HCT116 (cell line): ENCODE measurements around the gene HIPK3. TPM values are rescaled to one million over a fixed set of nuclear protein-coding genes. Genes with fewer than 3 reads are reported as not detected.

Experiments used
- ATAC-seq: fragments of 200-7000 bp; cut with Tn5 transposase; 2 replicates; pipeline ENCODE4 v1.9.1; 2020; ENCODE audit warnings: mild to moderate bottlenecking, moderate library complexity
- BruUV-seq: library from RNA; stranded (reverse); fragments of 400-500 nt; replicated peaks from 2 replicates; lab custom pipeline; 2021; lab: Mats Ljungman, UMichigan
- CTCF ChIA-PET: fragments of 300-600 bp; sonication (Branson Sonifier 250); formaldehyde crosslinking; loops from one replicate; lab custom pipeline; 2021; ENCODE audit warnings: antibody characterized with exemption; lab: Charles Lee
- POLR2A ChIA-PET: fragments of 300-600, 350-600 bp; sonication (Branson Sonifier 250); formaldehyde crosslinking; loops from one replicate; lab custom pipeline; 2021; ENCODE audit warnings: antibody characterized with exemption; lab: Charles Lee
- RAD21 ChIA-PET, 2 experiments: fragments of 300-600 bp; sonication (Branson Sonifier 250); formaldehyde crosslinking; loops; one replicate each; lab custom pipeline; 2023; ENCODE audit warnings: low total read pairs in 2 of 2; ENCODE audit not compliant: uncharacterized antibody in 2 of 2, unreplicated experiment in 2 of 2, low non-redundant PET in 1 of 2; lab: Charles Lee
- DNase-seq: peaks from one replicate; pipeline ENCODE4 v3.0.0-alpha.2; 2010; ENCODE audit warnings: low read depth, low spot score
- H2AFZ ChIP-seq: fragments of 200-600 bp; shearing (Covaris generic), sonication (generic); 2 replicates; pipeline ENCODE4 v1.6.1; 2017; ENCODE audit warnings: low read depth, mixed run types, mixed read lengths, antibody characterized with exemption, low read length; ENCODE audit not compliant: poor library complexity, severe bottlenecking
- H3K27ac ChIP-seq: 2 replicates; pipeline ENCODE4 v1.5.1; 2012; ENCODE audit warnings: low read depth, low read length
- H3K27me3 ChIP-seq: fragments of 200-600 bp; sonication (generic); 2 replicates; pipeline ENCODE4 v1.6.1; 2016; ENCODE audit warnings: mixed run types, low read length, mixed read lengths; ENCODE audit not compliant: insufficient read depth
- H3K36me3 ChIP-seq, 2 experiments: fragments of 200-500 bp in 1 of 2; fragments of 200-600 bp in 1 of 2; sonication (Bioruptor generic) in 1 of 2; sonication (generic) in 1 of 2; 2 replicates each; pipeline versions ENCODE4 v1.5.1 to v1.6.1; 2014 to 2016; ENCODE audit warnings: low read length in 2 of 2, inconsistent platforms in 1 of 2, mixed read lengths in 1 of 2, mixed run types in 1 of 2; ENCODE audit not compliant: insufficient read depth in 2 of 2, control insufficient read depth in 1 of 2
- H3K4me1 ChIP-seq, 2 experiments: fragments of 200-600 bp in 1 of 2; sonication (generic) in 1 of 2; 2 replicates each; pipeline versions ENCODE4 v1.5.1 to v1.6.1; 2012 to 2017; ENCODE audit warnings: low read length in 2 of 2, inconsistent platforms in 1 of 2, mild to moderate bottlenecking in 1 of 2, mixed read lengths in 1 of 2, mixed run types in 1 of 2, moderate library complexity in 1 of 2; ENCODE audit not compliant: insufficient read depth in 2 of 2, control insufficient read depth in 1 of 2
- H3K4me2 ChIP-seq: fragments of 200-600 bp; sonication (generic); 2 replicates; pipeline ENCODE4 v1.6.1; 2017; ENCODE audit warnings: mixed run types, low read length, mixed read lengths
- H3K4me3 ChIP-seq, 2 experiments: fragments of 200-600 bp in 1 of 2; sonication (generic) in 1 of 2; replicated peaks in 1 of 2; 2 replicates each; pipeline ENCODE4 v1.5.1; 2011 to 2016; ENCODE audit warnings: low read length in 2 of 2, control low read depth in 1 of 2, low read depth in 1 of 2, mild to moderate bottlenecking in 1 of 2, mixed read lengths in 1 of 2, mixed run types in 1 of 2
- H3K79me2 ChIP-seq: fragments of 200-600 bp; sonication (generic); 2 replicates; pipeline ENCODE4 v1.6.1; 2017; ENCODE audit warnings: mild to moderate bottlenecking, mixed run types, low read length, moderate library complexity, mixed read lengths; ENCODE audit not compliant: insufficient read depth
- H3K9ac ChIP-seq: fragments of 200-600 bp; sonication (generic); 2 replicates; pipeline ENCODE4 v1.6.1; 2016; ENCODE audit warnings: low read length, mixed read lengths
- H3K9me2 ChIP-seq: fragments of 200-600 bp; sonication (generic), shearing (Covaris generic); 2 replicates; pipeline ENCODE4 v1.6.1; 2017; ENCODE audit warnings: mixed run types, mild to moderate bottlenecking, moderate library complexity; ENCODE audit not compliant: insufficient read depth
- H3K9me3 ChIP-seq, 2 experiments: fragments of 200-500 bp in 1 of 2; fragments of 200-600 bp in 1 of 2; sonication (Bioruptor generic) in 1 of 2; sonication (generic) in 1 of 2; 2 replicates each; pipeline ENCODE4 v1.6.1; 2014 to 2017; ENCODE audit warnings: low read length in 2 of 2, mixed read lengths in 2 of 2, inconsistent platforms in 1 of 2, low read depth in 1 of 2, mild to moderate bottlenecking in 1 of 2, mixed run types in 1 of 2, moderate library complexity in 1 of 2; ENCODE audit not compliant: control insufficient read depth in 1 of 2, insufficient read depth in 1 of 2
- H4K20me1 ChIP-seq: fragments of 200-600 bp; sonication (generic), shearing (Covaris generic); 2 replicates; pipeline ENCODE4 v1.6.1; 2017; ENCODE audit warnings: mixed run types, mild to moderate bottlenecking, moderate library complexity; ENCODE audit not compliant: insufficient read depth
- CBX3 ChIP-seq: IDR thresholded peaks from 2 replicates; pipeline ENCODE4 v1.6.1; 2012; ENCODE audit warnings: low read depth
- CEBPB ChIP-seq: IDR thresholded peaks from 2 replicates; pipeline ENCODE4 v1.6.1; 2012; ENCODE audit warnings: low read depth
- CTCF ChIP-seq, 3 experiments: fragments of 200-600 bp in 1 of 3; sonication (generic) in 1 of 3; IDR thresholded peaks in 2 of 3; conservative IDR thresholded peaks in 1 of 3; 2 replicates each; pipeline ENCODE4 v1.5.1; 2012 to 2017; ENCODE audit warnings: low read depth in 2 of 3, low read length in 2 of 3, antibody characterized with exemption in 1 of 3, borderline replicate concordance in 1 of 3, control low read depth in 1 of 3, mild to moderate bottlenecking in 1 of 3, mixed read lengths in 1 of 3, mixed run types in 1 of 3, moderate library complexity in 1 of 3; ENCODE audit not compliant: insufficient read depth in 1 of 3
- ELF1 ChIP-seq: IDR thresholded peaks from 2 replicates; pipeline ENCODE4 v1.6.1; 2012; ENCODE audit warnings: low read depth, borderline replicate concordance
- EZH2 ChIP-seq: fragments of 200-600 bp; sonication (generic); IDR thresholded peaks from 2 replicates; pipeline ENCODE4 v1.6.1; 2017; ENCODE audit warnings: antibody characterized with exemption, mixed run types
- EZH2phosphoT487 ChIP-seq: fragments of 200-600 bp; IDR thresholded peaks from 2 replicates; pipeline ENCODE4 v1.6.1; 2018; ENCODE audit warnings: antibody characterized with exemption, borderline replicate concordance
- JUND ChIP-seq: IDR thresholded peaks from 2 replicates; pipeline ENCODE4 v1.6.1; 2012
- MAX ChIP-seq: IDR thresholded peaks from 2 replicates; pipeline ENCODE4 v1.6.1; 2012
- POLR2A ChIP-seq: IDR thresholded peaks from 2 replicates; pipeline ENCODE4 v1.7.0; 2011; ENCODE audit warnings: borderline replicate concordance; ENCODE audit not compliant: insufficient read depth, insufficient read length; ENCODE audit errors: extremely low read depth
- POLR2AphosphoS5 ChIP-seq: IDR thresholded peaks from 2 replicates; pipeline ENCODE4 v1.6.1; 2011; ENCODE audit warnings: mild to moderate bottlenecking, low read depth, low read length, moderate library complexity
- RAD21 ChIP-seq: IDR thresholded peaks from 2 replicates; pipeline ENCODE4 v1.6.1; 2012; ENCODE audit warnings: low read depth, mild to moderate bottlenecking
- SP1 ChIP-seq: IDR thresholded peaks from 2 replicates; pipeline ENCODE4 v1.6.1; 2012; ENCODE audit warnings: low read depth
- SRF ChIP-seq: IDR thresholded peaks from 2 replicates; pipeline ENCODE4 v1.6.1; 2012; ENCODE audit warnings: low read depth
- TCF7L2 ChIP-seq: IDR thresholded peaks from 2 replicates; pipeline ENCODE4 v1.7.0; 2011; ENCODE audit warnings: borderline replicate concordance, inconsistent platforms; ENCODE audit not compliant: insufficient read depth, insufficient read length; ENCODE audit errors: extremely low read depth
- ZFX ChIP-seq: fragments of 450-650 bp; IDR thresholded peaks from 2 replicates; pipeline ENCODE4 v1.6.1; 2017
- ZNF274 ChIP-seq: fragments of 200-500 bp; sonication (Bioruptor generic); IDR thresholded peaks from 2 replicates; pipeline ENCODE4 v1.6.1; 2014; ENCODE audit warnings: mild to moderate bottlenecking, low read depth, low read length, inconsistent platforms
- intact Hi-C: fragments of 100-400 bp; cut with micrococcal nuclease; formaldehyde crosslinking; loops from 2 replicates; pipeline ENCODE4 v1.10.0; 2022
- total RNA-seq: library from RNA; stranded (reverse); gene quantifications from one replicate; pipeline ENCODE4 v1.2.1, GENCODE V29; 2021; ENCODE audit not compliant: unreplicated experiment

HIPK3 gene
- total RNA-seq, 1 experiment from 2014 or later = 35.2 TPM

GRCh38 chr11:33376331-33377310, 119.4 kb downstream of the HIPK3 start:
- intact Hi-C loops = no loop called here
- DNase-seq = no peak
- TF ChIP-seq ZNF274 = no peak
- no peak for TF ChIP-seq EZH2phosphoT487
- TF ChIP-seq JUND = no peak
- TF ChIP-seq RAD21 = no peak
- TF ChIP-seq SRF = no peak
- TF ChIP-seq SP1 = no peak
- TF ChIP-seq, all 23 proteins: peak for 0
- peaks cover 4 to 20% of the 10 kb centered on the region in 2 experiments for H3K4me1 ChIP-seq
- BruUV-seq = no TSS peak
- no peak overlapping the region for H3K9ac ChIP-seq
- H3K9me2 ChIP-seq = no peaks in the 10 kb centered on the region
- ChIA-PET RAD21 (no interaction called here), CTCF (no interaction called here), POLR2A (no interaction called here)
- no peaks in the 10 kb centered on the region for H3K79me2 ChIP-seq
- H3K4me3 ChIP-seq = peak overlapping the region in 1 of 2 experiments; percentile 29; a peak in 1 of 4 replicates
- no peaks in the 10 kb centered on the region for H3K9me3 ChIP-seq
- ATAC-seq = peak; percentile 56
- no peaks in the 10 kb centered on the region; the same call in 1 of the 2 replicates for H3K27me3 ChIP-seq
- H3K27ac ChIP-seq = no peak overlapping the region; the same call in 1 of the 2 replicates
- H4K20me1 ChIP-seq = no peaks in the 10 kb centered on the region
- H3K4me2 ChIP-seq = peak overlapping the region; percentile 36; the same call in 1 of the 2 replicates
- H3K36me3 ChIP-seq = no peaks in the 10 kb centered on the region
- H2AFZ ChIP-seq = no peak overlapping the region

- BruUV-seq = no TSS peak
- Histone ChIP-seq H3K79me2 (no peaks in the 10 kb centered on the region), H3K9me3 (no peaks in the 10 kb centered on the region), H2AFZ (no peak overlapping the region), H3K4me1 (peaks cover 2 to 9% of the 10 kb centered on the region in 2 experiments), H3K27me3 (no peaks in the 10 kb centered on the region; the same call in 1 of the 2 replicates), H3K9me2 (no peaks in the 10 kb centered on the region), H3K27ac (no peak overlapping the region), H3K4me2 (no peak overlapping the region), H3K4me3 (no peak overlapping the region), H4K20me1 (no peaks in the 10 kb centered on the region), H3K9ac (no peak overlapping the region), H3K36me3 (no peaks in the 10 kb centered on the region)
- ATAC-seq (no peak), DNase-seq (no peak)
- TF ChIP-seq MAX (no peak), RAD21 (no peak), ZFX (no peak), POLR2AphosphoS5 (no peak), EZH2 (no peak), ZNF274 (no peak), ELF1 (no peak), TCF7L2 (no peak), CBX3 (no peak), EZH2phosphoT487 (no peak), POLR2A (no peak), CEBPB (no peak), CTCF (IDR thresholded peaks at IDR 0.05 in 2 of 3, conservative IDR thresholded peaks at IDR 0.05 in 1 of 3; ENCODE audit: borderline replicate concordance in 1 of 3, insufficient read depth in 1 of 3, low read depth in 2 of 3, low read length in 2 of 3) (no peak)
- ChIA-PET RAD21 (no interaction called here), POLR2A (no interaction called here), CTCF (no interaction called here)
- intact Hi-C loops = no loop called here
Observed at GRCh38 chr11:33377412-33378370, 120.5 kb downstream of the HIPK3 start.
